ENCODE results near the gene HMOX2.

- TF ChIP-seq, protein P1, sequence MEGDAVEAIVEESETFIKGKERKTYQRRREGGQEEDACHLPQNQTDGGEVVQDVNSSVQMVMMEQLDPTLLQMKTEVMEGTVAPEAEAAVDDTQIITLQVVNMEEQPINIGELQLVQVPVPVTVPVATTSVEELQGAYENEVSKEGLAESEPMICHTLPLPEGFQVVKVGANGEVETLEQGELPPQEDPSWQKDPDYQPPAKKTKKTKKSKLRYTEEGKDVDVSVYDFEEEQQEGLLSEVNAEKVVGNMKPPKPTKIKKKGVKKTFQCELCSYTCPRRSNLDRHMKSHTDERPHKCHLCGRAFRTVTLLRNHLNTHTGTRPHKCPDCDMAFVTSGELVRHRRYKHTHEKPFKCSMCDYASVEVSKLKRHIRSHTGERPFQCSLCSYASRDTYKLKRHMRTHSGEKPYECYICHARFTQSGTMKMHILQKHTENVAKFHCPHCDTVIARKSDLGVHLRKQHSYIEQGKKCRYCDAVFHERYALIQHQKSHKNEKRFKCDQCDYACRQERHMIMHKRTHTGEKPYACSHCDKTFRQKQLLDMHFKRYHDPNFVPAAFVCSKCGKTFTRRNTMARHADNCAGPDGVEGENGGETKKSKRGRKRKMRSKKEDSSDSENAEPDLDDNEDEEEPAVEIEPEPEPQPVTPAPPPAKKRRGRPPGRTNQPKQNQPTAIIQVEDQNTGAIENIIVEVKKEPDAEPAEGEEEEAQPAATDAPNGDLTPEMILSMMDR (tag by site-specific recombination; IDR thresholded peaks at IDR 0.05): no peak
- TF ChIP-seq ZNF324 (tag by site-specific recombination; IDR thresholded peaks at IDR 0.05) (no peak), ZNF114 (tag by site-specific recombination; IDR thresholded peaks at IDR 0.05) (no peak)
Observed at GRCh38 chr16:4550591-4550990, 74.4 kb downstream of the HMOX2 start.

All from HEK293 (cell line).